GM19328 (cell line): ENCODE measurements around the gene PPIL6.
"Not testable (repeated sequence)": the region's sequence is repeated elsewhere in the genome, so short reads cannot be mapped to it uniquely, and the experiment has no call there.

ENCODE experiments used
- ATAC-seq: cut with Tn5 transposase; IDR thresholded peaks from one replicate; pipeline ENCODE4 v1.9.1; 2021; ENCODE audit warnings: mild to moderate bottlenecking, moderate library complexity; ENCODE audit not compliant: unreplicated experiment

Gene PPIL6

GRCh38 chr6:109369728-109370127 lies 70.7 kb downstream of the PPIL6 start:
- ATAC-seq = no peak

GRCh38 chr6:109364382-109365078 lies 75.9 kb downstream of the PPIL6 start:
- ATAC-seq = not testable (repeated sequence)

GRCh38 chr6:109363753-109364152 lies 76.7 kb downstream of the PPIL6 start:
- no peak for ATAC-seq

GRCh38 chr6:109362102-109362884 lies 78.1 kb downstream of the PPIL6 start:
- no peak for ATAC-seq

- ATAC-seq = no peak
These were observed 79.6 kb downstream of the PPIL6 start for GRCh38 chr6:109360791-109361190.

GRCh38 chr6:109360281-109360680 lies 80.1 kb downstream of the PPIL6 start:
- no peak for ATAC-seq

- ATAC-seq = no peak
These were observed 81.2 kb downstream of the PPIL6 start for GRCh38 chr6:109359248-109359647.

GRCh38 chr6:109358204-109358603 lies 82.2 kb downstream of the PPIL6 start:
- no peak for ATAC-seq

GRCh38 chr6:109356237-109356636 lies 84.2 kb downstream of the PPIL6 start:
- no peak for ATAC-seq

GRCh38 chr6:109351231-109352130 lies 88.9 kb downstream of the PPIL6 start:
- ATAC-seq = no peak

- ATAC-seq = no peak
These were observed 90.9 kb downstream of the PPIL6 start for GRCh38 chr6:109349419-109349987.

GRCh38 chr6:109348226-109348625 lies 92.2 kb downstream of the PPIL6 start:
- no peak for ATAC-seq

- ATAC-seq = no peak
These were observed 92.6 kb downstream of the PPIL6 start for GRCh38 chr6:109347779-109348178.

GRCh38 chr6:109345986-109346385 lies 94.4 kb downstream of the PPIL6 start:
- no peak for ATAC-seq

GRCh38 chr6:109344226-109344625 lies 96.2 kb downstream of the PPIL6 start:
- ATAC-seq = no peak

GRCh38 chr6:109343518-109343917 lies 96.9 kb downstream of the PPIL6 start:
- ATAC-seq = no peak

GRCh38 chr6:109342911-109343310 lies 97.5 kb downstream of the PPIL6 start:
- ATAC-seq = no peak

- ATAC-seq = no peak
These were observed 97.9 kb downstream of the PPIL6 start for GRCh38 chr6:109342506-109342905.

- ATAC-seq = no peak
These were observed 99.6 kb downstream of the PPIL6 start for GRCh38 chr6:109340811-109341210.
